ENCODE measurements around the gene CDH18. TPM values are rescaled to one million over a fixed set of nuclear protein-coding genes. Genes with fewer than 3 reads are reported as not detected.

The CDH18 gene
- total RNA-seq, 1 experiment from 2014 or later: not detected

DNA sequence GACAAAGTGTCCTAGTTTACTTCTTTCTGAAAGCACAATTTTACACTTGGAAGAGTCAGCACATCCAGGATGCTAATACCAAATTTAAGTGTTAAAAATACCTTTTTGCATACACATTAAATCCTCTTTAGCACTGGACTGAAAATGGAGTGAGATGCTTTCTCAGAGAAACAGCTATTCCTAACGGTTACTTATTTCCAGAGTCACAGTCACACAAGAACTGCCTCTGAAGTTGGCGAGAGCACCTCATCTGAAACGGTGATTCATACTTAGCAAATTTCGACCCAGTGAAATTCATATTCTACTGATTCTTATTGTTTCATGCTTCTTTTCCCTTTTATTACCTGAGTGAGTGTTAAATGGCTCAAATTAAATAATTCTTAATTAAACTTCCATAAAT, 12.2 kb downstream of the CDH18 start:
- TF ChIP-seq SP1 (IDR thresholded peaks at IDR 0.05; ENCODE audit: low read depth) (no peak), YY1 (IDR thresholded peaks at IDR 0.05; ENCODE audit: extremely low read depth, insufficient replicate concordance, low read depth, low read length) (no peak), CTCF (IDR thresholded peaks at IDR 0.05 in 2 of 3, conservative IDR thresholded peaks at IDR 0.05 in 1 of 3; ENCODE audit: borderline replicate concordance in 1 of 3, insufficient read depth in 1 of 3, low read depth in 2 of 3, low read length in 2 of 3) (no peak), ELF1 (IDR thresholded peaks at IDR 0.05; ENCODE audit: borderline replicate concordance, low read depth) (no peak), SRF (IDR thresholded peaks at IDR 0.05; ENCODE audit: low read depth) (no peak), CEBPB (IDR thresholded peaks at IDR 0.05; ENCODE audit: low read depth) (no peak), FOSL1 (IDR thresholded peaks at IDR 0.05; ENCODE audit: low read depth) (no peak), EGR1 (IDR thresholded peaks at IDR 0.05; ENCODE audit: low read depth) (no peak), EZH2 (IDR thresholded peaks at IDR 0.05) (no peak), TCF7L2 (IDR thresholded peaks at IDR 0.05; ENCODE audit: borderline replicate concordance, extremely low read depth, insufficient read depth, insufficient read length) (no peak)
- TF ChIP-seq, protein P1, sequence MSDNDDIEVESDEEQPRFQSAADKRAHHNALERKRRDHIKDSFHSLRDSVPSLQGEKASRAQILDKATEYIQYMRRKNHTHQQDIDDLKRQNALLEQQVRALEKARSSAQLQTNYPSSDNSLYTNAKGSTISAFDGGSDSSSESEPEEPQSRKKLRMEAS (IDR thresholded peaks at IDR 0.05): no peak
- Histone ChIP-seq H3K9ac (ENCODE audit: low read length) (no peak overlapping the region), H3K9me2 (ENCODE audit: insufficient read depth) (no peaks in the 10 kb centered on the region), H3K4me2 (ENCODE audit: low read length) (no peak overlapping the region), H3K4me3 (replicated peaks in 1 of 2; ENCODE audit: low read depth in 1 of 2, low read length in 2 of 2) (no peak overlapping the region), H3K79me2 (ENCODE audit: insufficient read depth, low read length) (no peaks in the 10 kb centered on the region), H3K9me3 (ENCODE audit: control insufficient read depth in 1 of 2, insufficient read depth in 1 of 2, low read depth in 1 of 2, low read length in 2 of 2) (peaks cover 0 to 28% of the 10 kb centered on the region in 2 experiments; a peak in 2 of 4 replicates), H3K4me1 (ENCODE audit: control insufficient read depth in 1 of 2, insufficient read depth in 2 of 2, low read length in 2 of 2) (no peaks in the 10 kb centered on the region), H3K36me3 (ENCODE audit: control insufficient read depth in 1 of 2, insufficient read depth in 2 of 2, low read length in 2 of 2) (no peaks in the 10 kb centered on the region), H2AFZ (ENCODE audit: low read depth, low read length, poor library complexity, severe bottlenecking) (no peak overlapping the region), H3K27ac (ENCODE audit: low read depth, low read length) (no peak overlapping the region), H4K20me1 (ENCODE audit: insufficient read depth) (no peaks in the 10 kb centered on the region), H3K27me3 (ENCODE audit: insufficient read depth, low read length) (no peaks in the 10 kb centered on the region)
- DNase-seq (ENCODE audit: low read depth, low spot score) (no peak), ATAC-seq (no peak)
- CTCF ChIA-PET: no interaction called here
- POLR2A ChIA-PET: no interaction called here
- BruUV-seq (replicated peaks): no TSS peak
- RAD21 ChIA-PET (ENCODE audit: low non-redundant PET in 1 of 2, low total read pairs in 2 of 2, uncharacterized antibody in 2 of 2, unreplicated experiment in 2 of 2): no interaction called here
- intact Hi-C loops (cut with micrococcal nuclease): no loop called here
